CD4-positive, alpha-beta T cell treated with Interleukin-1 beta for 1 hour (primary cell): ENCODE data around the gene C1orf232.

Experiments used
- DNase-seq, 2 donors: peaks; one replicate each; pipeline ENCODE4 v3.0.0-alpha.2; 2020 to 2022

The C1orf232 gene

GRCh38 chr1:26168410-26169197 lies at the start of gene C1orf232:
Gene C1orf232 (minus strand): TSS chr1:26168963. CDS start chr1:26168499, 464 bp downstream.
- no peak for DNase-seq

DNA sequence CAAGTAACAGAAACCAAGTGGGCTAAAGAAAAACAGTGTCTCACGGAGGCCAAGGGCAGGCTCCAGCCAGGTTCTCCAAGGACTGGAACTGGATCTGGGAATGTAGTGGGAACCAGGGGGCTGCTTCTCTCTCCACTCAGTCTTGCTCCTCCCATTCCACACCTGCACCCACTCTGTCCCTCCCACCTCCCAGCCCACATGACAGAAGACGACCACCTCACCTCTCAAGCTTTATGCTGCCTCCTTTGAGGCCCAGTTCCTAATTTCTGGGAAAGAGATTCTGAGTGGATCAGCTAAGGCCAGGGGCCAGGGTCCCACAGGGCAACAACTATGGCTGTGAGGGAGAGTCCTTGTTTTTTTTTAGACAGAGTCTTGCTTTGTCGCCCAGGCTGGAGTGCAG lies 46.5 kb upstream of the C1orf232 start:
- no peak for DNase-seq

- DNase-seq, result no peak
Measured at GRCh38 chr1:26213335-26213905, 44.7 kb upstream of the C1orf232 start.

GRCh38 chr1:26212726-26213125 lies 44.0 kb upstream of the C1orf232 start:
- DNase-seq, result no peak

DNA sequence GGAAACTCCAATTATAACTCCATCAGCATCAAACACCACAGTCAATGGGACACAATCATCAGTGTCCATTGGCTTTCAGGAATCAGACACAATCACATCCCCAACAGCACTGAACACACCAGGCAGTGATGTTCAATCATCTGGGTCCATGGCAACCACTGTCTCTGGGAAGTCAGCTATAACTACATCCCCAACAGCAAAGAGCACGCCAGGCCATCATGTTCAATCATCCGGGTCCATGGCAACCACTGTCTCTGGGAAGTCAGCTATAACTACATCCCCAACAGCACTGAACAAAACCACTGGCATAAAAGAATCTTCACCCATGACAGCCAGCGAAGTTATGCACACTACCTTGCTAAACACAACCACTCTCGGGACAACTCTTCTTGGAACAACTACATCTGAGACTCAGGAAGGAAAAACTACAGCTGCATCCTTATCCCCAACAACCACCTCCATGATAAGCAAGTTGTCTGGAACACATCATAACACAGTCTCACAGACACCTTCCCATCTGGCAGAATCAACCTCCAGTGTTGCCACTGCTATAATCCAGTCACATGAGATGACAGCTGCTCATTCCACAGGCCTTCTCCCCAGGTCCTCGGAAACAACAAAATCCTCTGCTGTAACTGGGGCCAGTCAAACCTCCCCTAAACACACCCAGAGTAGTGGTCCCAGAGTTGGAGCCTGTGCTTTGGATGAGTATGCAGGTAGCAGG lies 41.5 kb upstream of the C1orf232 start:
- no peak for DNase-seq

- DNase-seq, result no peak
Measured at GRCh38 chr1:26203642-26204318, 35.0 kb upstream of the C1orf232 start.

DNA sequence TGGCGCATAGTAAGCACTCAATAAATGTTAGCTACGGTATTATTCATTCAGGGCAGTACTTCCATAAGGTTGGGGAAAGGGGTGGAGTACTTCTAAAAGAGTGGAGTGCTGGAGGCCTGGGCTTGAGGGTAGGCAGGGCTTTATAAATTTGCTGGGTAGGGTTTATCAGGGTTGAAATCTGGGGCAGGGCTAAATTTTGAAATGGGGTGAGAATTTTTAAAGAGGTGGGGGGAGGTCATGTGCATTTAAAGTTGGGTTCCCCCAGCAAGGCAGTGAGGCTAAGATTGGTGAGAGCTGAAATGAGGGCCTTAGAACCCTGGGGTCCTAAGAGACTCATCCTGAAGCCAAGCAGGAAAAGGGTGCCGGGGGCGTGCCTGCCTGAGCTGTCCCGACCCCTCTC lies 31.6 kb upstream of the C1orf232 start:
- DNase-seq, result no peak

GRCh38 chr1:26197813-26198212 lies 29.1 kb upstream of the C1orf232 start:
- no peak for DNase-seq

DNA sequence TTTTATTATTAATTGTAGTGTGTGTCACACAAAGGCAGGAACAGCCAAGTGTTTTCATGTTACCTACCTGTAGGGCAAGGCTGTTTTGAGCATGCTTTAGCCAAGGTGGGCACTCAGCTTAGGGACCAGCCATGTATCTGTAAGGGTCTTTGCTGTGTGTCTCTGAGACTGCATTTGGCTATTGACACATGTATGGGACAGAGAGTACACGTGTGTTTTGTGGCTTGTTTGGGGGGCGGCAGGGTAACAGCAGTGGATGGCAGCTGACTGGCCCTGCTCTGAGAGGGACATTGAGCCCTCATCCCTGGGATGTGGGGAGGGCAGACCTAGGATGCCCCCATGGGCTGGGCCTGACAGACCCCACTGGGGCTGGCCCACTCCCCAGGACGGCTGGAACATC lies 28.5 kb upstream of the C1orf232 start:
- no peak for DNase-seq

DNA sequence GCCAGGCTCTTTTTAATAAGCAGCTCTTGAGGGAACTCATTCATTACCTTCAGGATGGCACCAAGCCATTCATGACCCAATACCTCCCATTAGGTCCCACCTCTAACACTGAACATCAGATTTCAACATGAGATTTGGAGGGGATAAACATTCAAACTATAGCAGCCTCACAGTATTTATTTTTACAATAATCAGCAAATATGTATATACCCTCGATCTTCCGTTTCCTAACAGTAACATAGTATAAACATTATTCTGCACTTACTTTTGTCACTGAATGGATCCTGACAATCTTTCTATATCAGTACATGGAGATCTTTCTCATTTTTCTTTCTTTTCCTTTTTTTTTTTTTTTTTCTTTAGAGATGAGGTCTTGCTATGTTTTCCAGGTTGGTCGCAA lies 27.0 kb upstream of the C1orf232 start:
- DNase-seq, result no peak

- DNase-seq, result no peak
Measured at GRCh38 chr1:26191739-26192138, 23.0 kb upstream of the C1orf232 start.

DNA sequence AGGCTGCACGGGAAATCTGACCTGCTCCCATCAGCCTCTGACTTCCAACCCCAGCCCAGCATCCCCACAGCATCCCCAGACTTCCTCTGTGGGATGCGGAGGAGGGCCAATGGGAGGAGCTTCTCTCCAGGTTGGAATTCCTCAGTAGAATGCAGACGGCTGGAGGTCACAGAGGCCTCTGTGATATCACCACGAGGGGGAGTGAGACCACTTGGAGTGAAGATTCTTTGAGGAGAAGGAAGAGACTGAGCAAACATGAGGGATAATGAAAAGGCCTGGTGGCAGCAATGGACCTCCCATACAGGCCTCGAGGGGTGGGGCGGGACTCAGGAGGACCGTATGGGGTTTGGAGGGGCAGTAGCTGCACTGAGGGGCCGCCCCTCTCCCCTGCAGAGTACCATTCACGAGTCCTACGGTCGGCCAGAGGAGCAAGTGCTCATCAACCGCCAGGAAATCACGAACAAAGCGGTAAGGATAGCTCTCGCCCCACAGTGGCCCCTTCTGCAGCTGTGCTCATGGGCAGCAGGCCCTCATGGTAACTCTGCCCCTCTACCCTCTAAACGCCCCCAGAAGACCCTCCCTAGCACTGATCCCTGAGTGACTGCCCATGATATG lies 21.7 kb upstream of the C1orf232 start, which contains the start of gene CATSPER4:
Gene CATSPER4 (plus strand): TSS at position 230 of the 615 bp plus-strand sequence. CDS start 26 bp downstream, at position 256.
- DNase-seq, result peak in 1 of 2 donors; percentile 34

GRCh38 chr1:26189751-26190275 lies 21.1 kb upstream of the C1orf232 start:
- DNase-seq, result no peak

DNA sequence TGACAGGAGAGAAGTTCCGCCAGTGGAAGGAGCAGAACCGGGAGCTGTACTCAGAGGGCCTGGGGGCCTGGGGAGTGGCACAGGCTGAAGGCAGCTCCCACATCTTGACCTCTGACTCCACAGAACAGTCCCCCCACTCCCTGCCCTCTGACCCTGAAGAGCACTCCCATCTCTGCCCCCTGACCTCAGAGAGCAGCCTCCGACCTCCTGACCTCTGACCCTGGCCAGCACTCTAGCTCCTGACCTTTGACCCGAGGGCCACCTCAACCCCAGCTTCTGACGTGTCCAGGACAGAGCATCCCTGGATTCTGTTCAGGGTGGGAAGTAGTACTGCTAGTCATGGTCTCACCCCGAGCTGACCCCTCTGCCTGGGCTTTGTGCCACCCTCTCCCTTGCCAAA lies 20.6 kb upstream of the C1orf232 start:
- DNase-seq, result no peak

DNA sequence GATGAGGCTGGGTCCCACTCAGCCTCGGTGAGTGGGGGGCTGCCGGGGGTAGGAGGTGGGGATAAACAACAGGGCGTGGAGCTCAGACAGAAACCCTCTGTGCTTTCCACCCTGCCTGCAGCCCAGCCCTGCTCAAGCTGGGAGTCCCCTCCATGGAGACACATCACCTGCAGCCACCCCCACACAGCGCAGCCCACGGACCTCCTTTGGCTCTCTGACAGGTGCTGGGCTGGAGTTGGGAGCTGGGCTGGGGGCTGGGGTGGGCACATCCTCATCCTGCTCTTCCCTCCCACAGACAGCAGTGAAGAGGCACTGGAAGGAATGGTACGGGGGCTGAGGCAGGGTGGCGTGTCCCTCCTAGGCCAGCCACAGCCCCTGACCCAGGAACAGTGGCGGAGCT lies 19.7 kb upstream of the C1orf232 start:
- DNase-seq, result no peak

GRCh38 chr1:26187882-26188281 lies 19.1 kb upstream of the C1orf232 start:
- no peak for DNase-seq

- no peak for DNase-seq
Measured at GRCh38 chr1:26184883-26185282, 16.1 kb upstream of the C1orf232 start.

GRCh38 chr1:26184086-26184485 lies 15.3 kb upstream of the C1orf232 start:
- no peak for DNase-seq

GRCh38 chr1:26182383-26182696 lies 13.6 kb upstream of the C1orf232 start:
- DNase-seq, result no peak

- DNase-seq, result no peak
Measured at GRCh38 chr1:26181586-26182382, 13.0 kb upstream of the C1orf232 start.

DNA sequence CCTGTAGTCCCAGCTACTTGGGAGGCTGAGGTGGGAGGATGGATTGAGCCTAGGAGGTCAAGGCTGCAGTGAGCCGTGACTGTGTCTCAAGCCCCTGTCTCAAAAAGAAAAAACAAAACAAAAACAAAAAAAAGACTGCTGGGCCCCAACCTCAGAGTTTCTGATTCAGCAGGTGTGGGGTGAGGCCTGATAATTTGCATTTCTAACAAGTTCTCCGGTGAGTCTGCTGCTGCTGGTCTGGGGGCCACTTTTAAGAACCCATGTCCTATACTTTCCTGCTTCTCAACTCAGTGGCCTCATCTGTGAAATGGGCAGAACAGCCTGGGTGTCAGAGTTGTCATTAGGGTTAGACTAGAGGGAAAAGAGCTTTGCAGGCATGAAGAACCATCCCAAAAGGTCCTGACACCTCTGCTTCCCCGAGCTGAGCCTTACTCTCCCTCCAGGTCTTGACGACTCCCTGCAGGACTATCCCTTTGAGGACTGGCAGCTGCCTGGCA lies 11.3 kb upstream of the C1orf232 start:
- no peak for DNase-seq
